SK-N-SH (cell line): ENCODE results near the gene SHROOM1. TPM values are rescaled to one million over a fixed set of nuclear protein-coding genes. Genes with fewer than 3 reads are reported as not detected.

Source experiments
- CTCF ChIA-PET: fragments of 300-600, 350-600 bp; formaldehyde crosslinking; extraction: SDS; loops from one replicate; lab custom pipeline; 2021; lab: Yijun Ruan, JAX
- POLR2A ChIA-PET: fragments of 350-600 bp; sonication (Branson Sonifier 250); formaldehyde crosslinking; extraction: SDS; loops from one replicate; lab custom pipeline; 2020; ENCODE audit warnings: antibody characterized with exemption, inconsistent platforms; lab: Yijun Ruan, JAX
- DNase-seq: peaks from one replicate; pipeline ENCODE4 v3.0.0; 2012
- H2AFZ ChIP-seq: fragments of 200-600 bp; sonication (generic); 2 replicates; pipeline ENCODE4 v1.8.1; 2016; ENCODE audit warnings: antibody characterized with exemption, mild to moderate bottlenecking, low read depth
- H3F3A ChIP-seq: fragments of 200-600 bp; sonication (generic); replicated peaks from 2 replicates; pipeline ENCODE3; 2016; ENCODE audit warnings: antibody characterized with exemption, mild to moderate bottlenecking; ENCODE audit not compliant: insufficient read depth
- H3K27ac ChIP-seq, 2 experiments: fragments of 200-500 bp in 1 of 2; fragments of 200-600 bp in 1 of 2; sonication (Bioruptor generic) in 1 of 2; sonication (generic), shearing (Covaris generic) in 1 of 2; 2 replicates each; pipeline versions ENCODE4 v1.5.1 to v1.6.1; 2014 to 2016; ENCODE audit warnings: low read depth in 2 of 2, inconsistent platforms in 1 of 2, low read length in 1 of 2, mild to moderate bottlenecking in 1 of 2, mixed read lengths in 1 of 2
- H3K27me3 ChIP-seq: fragments of 200-600 bp; sonication (generic), shearing (Covaris generic); 2 replicates; pipeline ENCODE4 v1.6.1; 2016; ENCODE audit warnings: mixed run types; ENCODE audit not compliant: insufficient read depth
- H3K36me3 ChIP-seq, 2 experiments: fragments of 200-500 bp in 1 of 2; fragments of 200-600 bp in 1 of 2; sonication (Bioruptor generic) in 1 of 2; sonication (generic) in 1 of 2; replicated peaks in 1 of 2; 2 replicates each; pipeline versions ENCODE3 to v1.5.1; 2014 to 2016; ENCODE audit warnings: low read length in 1 of 2, mild to moderate bottlenecking in 1 of 2; ENCODE audit not compliant: insufficient read depth in 2 of 2, control insufficient read depth in 1 of 2
- H3K4me1 ChIP-seq, 2 experiments: fragments of 200-500 bp in 1 of 2; fragments of 200-600 bp in 1 of 2; sonication (Bioruptor generic) in 1 of 2; sonication (generic), shearing (Covaris generic) in 1 of 2; 2 replicates each; pipeline versions ENCODE4 v1.5.1 to v1.6.1; 2014 to 2016; ENCODE audit warnings: low read depth in 1 of 2, low read length in 1 of 2, mixed run types in 1 of 2; ENCODE audit not compliant: insufficient read depth in 2 of 2, control insufficient read depth in 1 of 2
- H3K4me2 ChIP-seq: fragments of 200-600 bp; sonication (generic), shearing (Covaris generic); 2 replicates; pipeline ENCODE4 v1.6.1; 2017; ENCODE audit warnings: mixed run types
- H3K4me3 ChIP-seq, 2 experiments: fragments of 200-500 bp in 1 of 2; fragments of 200-600 bp in 1 of 2; sonication (Bioruptor generic) in 1 of 2; sonication (generic), shearing (Covaris generic) in 1 of 2; 2 replicates each; pipeline versions ENCODE4 v1.5.1 to v1.8.1; 2014 to 2016; ENCODE audit warnings: low read depth in 2 of 2, inconsistent platforms in 1 of 2, low read length in 1 of 2, mild to moderate bottlenecking in 1 of 2, mixed read lengths in 1 of 2, moderate library complexity in 1 of 2
- H3K79me2 ChIP-seq: fragments of 200-600 bp; sonication (generic); 2 replicates; pipeline ENCODE4 v1.8.1; 2017; ENCODE audit warnings: mild to moderate bottlenecking; ENCODE audit not compliant: insufficient read depth
- H3K9ac ChIP-seq: fragments of 200-600 bp; sonication (generic); 2 replicates; pipeline ENCODE4 v1.6.1; 2017; ENCODE audit warnings: mixed run types
- H3K9me2 ChIP-seq: fragments of 200-600 bp; sonication (generic); 2 replicates; pipeline ENCODE4 v1.6.1; 2017; ENCODE audit warnings: mixed run types
- H3K9me3 ChIP-seq: fragments of 200-600 bp; sonication (generic); 2 replicates; pipeline ENCODE4 v1.6.1; 2017; ENCODE audit warnings: mixed run types, mild to moderate bottlenecking, moderate library complexity
- H4K20me1 ChIP-seq: fragments of 200-600 bp; sonication (generic); 2 replicates; pipeline ENCODE4 v1.6.1; 2017; ENCODE audit warnings: mild to moderate bottlenecking, mixed run types; ENCODE audit not compliant: insufficient read depth
- CHD2 ChIP-seq: fragments of 150-350 bp; IDR thresholded peaks from 2 replicates; pipeline ENCODE4 v1.6.1; 2018; ENCODE audit warnings: low read length; ENCODE audit not compliant: partially characterized antibody
- FOSL2 ChIP-seq: IDR thresholded peaks from 2 replicates; pipeline ENCODE4 v1.4.0; 2012; ENCODE audit warnings: low read depth, mild to moderate bottlenecking, moderate library complexity, borderline replicate concordance
- FOXJ3 ChIP-seq: sonication (generic); formaldehyde crosslinking; IDR thresholded peaks from 2 replicates; pipeline ENCODE4 v1.5.1; 2020; ENCODE audit warnings: mild to moderate bottlenecking, missing genetic modification reagents
- FOXM1 ChIP-seq: IDR thresholded peaks from 2 replicates; pipeline ENCODE4 v1.4.0; 2012; ENCODE audit warnings: low read depth, mild to moderate bottlenecking
- GABPA ChIP-seq: IDR thresholded peaks from 2 replicates; pipeline ENCODE4 v1.4.0; 2012; ENCODE audit warnings: low read depth, mild to moderate bottlenecking
- GATA2 ChIP-seq: sonication (generic); formaldehyde crosslinking; IDR thresholded peaks from 2 replicates; pipeline ENCODE4 v1.5.0; 2020; ENCODE audit warnings: mild to moderate bottlenecking, missing genetic modification reagents
- JUND ChIP-seq: IDR thresholded peaks from 2 replicates; pipeline ENCODE4 v1.4.0; 2012
- MEF2A ChIP-seq: IDR thresholded peaks from 2 replicates; pipeline ENCODE4 v1.4.0; 2012; ENCODE audit warnings: low read depth, borderline replicate concordance
- NFIC ChIP-seq: IDR thresholded peaks from 2 replicates; pipeline ENCODE4 v1.4.0; 2012; ENCODE audit warnings: borderline replicate concordance
- NRF1 ChIP-seq: IDR thresholded peaks from 2 replicates; pipeline ENCODE4 v1.6.1; 2012; ENCODE audit warnings: low read depth, mild to moderate bottlenecking, low read length
- RFX5 ChIP-seq: IDR thresholded peaks from 2 replicates; pipeline ENCODE4 v1.6.1; 2012; ENCODE audit warnings: mild to moderate bottlenecking, improper control_type of control experiment, low read length
- TAF1 ChIP-seq: IDR thresholded peaks from 2 replicates; pipeline ENCODE4 v1.6.1; 2012; ENCODE audit warnings: low read depth, mild to moderate bottlenecking, low read length, moderate library complexity, borderline replicate concordance
- TCF12 ChIP-seq: IDR thresholded peaks from 2 replicates; pipeline ENCODE4 v1.4.0; 2012
- TEAD4 ChIP-seq: IDR thresholded peaks from 2 replicates; pipeline ENCODE4 v1.4.0; 2012; ENCODE audit warnings: mild to moderate bottlenecking, borderline replicate concordance; ENCODE audit not compliant: insufficient read depth
- YY1 ChIP-seq: IDR thresholded peaks from 2 replicates; pipeline ENCODE4 v1.4.0; 2012; ENCODE audit warnings: low read depth, mild to moderate bottlenecking
- WGBS: methylation state at CpG from one replicate; pipeline ENCODE4 v1.1.6; 2017; ENCODE audit warnings: low lambda C conversion rate; 5-methylcytosine and 5-hydroxymethylcytosine counted together
- polyA plus RNA-seq, 3 experiments: library from polyadenylated mRNA; depleted of rRNA; stranded (reverse); fragments of >200 nt; gene quantifications; 2 replicates each; pipeline ENCODE4 v1.2.3, GENCODE V29; 2012
- TF ChIP-seq, protein P1 (sequence below): fragments of 200-600 bp; sonication (generic); IDR thresholded peaks from 2 replicates; pipeline ENCODE4 v1.6.1; 2017; ENCODE audit warnings: antibody characterized with exemption, mild to moderate bottlenecking, moderate library complexity
- TF ChIP-seq, protein P2 (sequence below): fragments of 150-350 bp; IDR thresholded peaks from 2 replicates; pipeline ENCODE4 v1.6.1; 2017; ENCODE audit warnings: antibody characterized with exemption, low read length, low read depth, borderline replicate concordance
- TF ChIP-seq, protein P3 (sequence below): IDR thresholded peaks from 2 replicates; pipeline ENCODE4 v1.4.0; 2012; ENCODE audit warnings: low read depth, borderline replicate concordance
- TF ChIP-seq, protein P4 (sequence below): fragments of 150-350 bp; IDR thresholded peaks from 2 replicates; pipeline ENCODE4 v1.6.1; 2016; ENCODE audit warnings: mild to moderate bottlenecking, low read depth, low read length

SHROOM1 gene
- polyA plus RNA-seq, 1 of the 3 experiments (the other 2 are of a cell fraction): 3.8 TPM

DNA sequence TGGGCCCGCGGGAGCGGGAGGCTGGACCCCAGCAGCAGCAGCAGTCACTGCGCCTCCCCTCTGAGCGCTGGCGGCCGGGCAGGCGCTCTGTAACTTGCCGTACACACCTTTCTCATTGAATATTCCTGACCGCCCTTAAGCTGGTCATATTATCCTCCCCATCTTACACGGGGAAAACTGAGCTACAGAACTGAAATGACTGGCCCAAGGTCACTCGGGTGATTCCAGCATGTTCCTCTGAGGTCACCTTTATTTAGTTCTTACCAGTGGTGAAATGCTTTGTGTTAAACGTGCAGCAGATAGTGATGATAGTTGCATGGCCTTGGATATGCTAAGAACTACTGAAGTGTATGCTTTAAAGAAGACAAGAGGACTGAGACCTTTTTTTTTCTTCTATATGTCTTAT, 36.6 kb upstream of the SHROOM1 start:
- TF ChIP-seq CHD2 (no peak), JUND (no peak)
- TF ChIP-seq, protein P1, sequence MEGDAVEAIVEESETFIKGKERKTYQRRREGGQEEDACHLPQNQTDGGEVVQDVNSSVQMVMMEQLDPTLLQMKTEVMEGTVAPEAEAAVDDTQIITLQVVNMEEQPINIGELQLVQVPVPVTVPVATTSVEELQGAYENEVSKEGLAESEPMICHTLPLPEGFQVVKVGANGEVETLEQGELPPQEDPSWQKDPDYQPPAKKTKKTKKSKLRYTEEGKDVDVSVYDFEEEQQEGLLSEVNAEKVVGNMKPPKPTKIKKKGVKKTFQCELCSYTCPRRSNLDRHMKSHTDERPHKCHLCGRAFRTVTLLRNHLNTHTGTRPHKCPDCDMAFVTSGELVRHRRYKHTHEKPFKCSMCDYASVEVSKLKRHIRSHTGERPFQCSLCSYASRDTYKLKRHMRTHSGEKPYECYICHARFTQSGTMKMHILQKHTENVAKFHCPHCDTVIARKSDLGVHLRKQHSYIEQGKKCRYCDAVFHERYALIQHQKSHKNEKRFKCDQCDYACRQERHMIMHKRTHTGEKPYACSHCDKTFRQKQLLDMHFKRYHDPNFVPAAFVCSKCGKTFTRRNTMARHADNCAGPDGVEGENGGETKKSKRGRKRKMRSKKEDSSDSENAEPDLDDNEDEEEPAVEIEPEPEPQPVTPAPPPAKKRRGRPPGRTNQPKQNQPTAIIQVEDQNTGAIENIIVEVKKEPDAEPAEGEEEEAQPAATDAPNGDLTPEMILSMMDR: no peak
- DNase-seq: no peak
- H3K4me1 ChIP-seq: peaks cover 7 to 14% of the 10 kb centered on the region in 2 experiments; a peak in 3 of 4 replicates
- peaks cover 18% of the 10 kb centered on the region for H3K79me2 ChIP-seq
- H3K27ac ChIP-seq: peak overlapping the region; percentile 67 to 73
- peak overlapping the region; percentile 78 to 99 for H3K4me3 ChIP-seq
- H2AFZ ChIP-seq: 0 out of 2 replicates have a peak overlapping the region, but pooled peaks have one; percentile 28
- H3K9me2 ChIP-seq: no peaks in the 10 kb centered on the region
- CTCF ChIA-PET: interaction anchor here (0.9 to 11.1 kb wide), 7 partner anchors 13 to 340 kb away, joined by 3 to 75 read pairs (median 7); partner anchors contain the start of genes KIF3A and SHROOM1
- peak overlapping the region; percentile 86 for H3K9ac ChIP-seq
- no peaks in the 10 kb centered on the region for H4K20me1 ChIP-seq
- 1% methylated on average over 4 of the region's 13 CpGs for WGBS
- H3K36me3 ChIP-seq: peaks cover 15 to 30% of the 10 kb centered on the region in 2 experiments
- peaks cover 9% of the 10 kb centered on the region for H3F3A ChIP-seq
- no peaks in the 10 kb centered on the region for H3K9me3 ChIP-seq
- peak overlapping the region; percentile 83 for H3K4me2 ChIP-seq
- H3K27me3 ChIP-seq: no peaks in the 10 kb centered on the region
- POLR2A ChIA-PET: interaction anchor here (0.8 to 1.9 kb wide), 6 partner anchors 12 to 233 kb away, joined by 3 to 9 read pairs (median 5); partner anchors contain the start of genes HSPA4 and SHROOM1

- POLR2A ChIA-PET: interaction anchor here (0.8 to 1.9 kb wide), 9 partner anchors 12 to 234 kb away, joined by 3 to 9 read pairs (median 3); partner anchors contain the start of genes CCNI2, HSPA4 and SHROOM1
- DNase-seq: peak; percentile 96
- H4K20me1 ChIP-seq: no peaks in the 10 kb centered on the region
- H3K4me3 ChIP-seq: peak within 1 kb of the TSS; percentile 78 to 99
- CTCF ChIA-PET: interaction anchor here (0.8 to 11.1 kb wide), 9 partner anchors 14 to 340 kb away, joined by 3 to 75 read pairs (median 7); partner anchors contain the start of genes KIF3A and SHROOM1
- H3K79me2 ChIP-seq: peaks cover 18% of the 10 kb centered on the region
- H3K9ac ChIP-seq: peak within 1 kb of the TSS; percentile 86
- H3K27me3 ChIP-seq: no peaks in the 10 kb centered on the region
- H3F3A ChIP-seq: peaks cover 9% of the 10 kb centered on the region
- peak within 1 kb of the TSS; percentile 73 to 92 for H3K27ac ChIP-seq
- peak within 1 kb of the TSS; percentile 83 for H3K4me2 ChIP-seq
- 2% methylated on average over 36 of the region's 55 CpGs for WGBS
- H2AFZ ChIP-seq: peak within 1 kb of the TSS; percentile 89
- peaks cover 7 to 14% of the 10 kb centered on the region in 2 experiments; a peak in 3 of 4 replicates for H3K4me1 ChIP-seq
- no peaks in the 10 kb centered on the region for H3K9me2 ChIP-seq
- peaks cover 15 to 25% of the 10 kb centered on the region in 2 experiments for H3K36me3 ChIP-seq
- H3K9me3 ChIP-seq: no peaks in the 10 kb centered on the region
- TF ChIP-seq, protein P2, sequence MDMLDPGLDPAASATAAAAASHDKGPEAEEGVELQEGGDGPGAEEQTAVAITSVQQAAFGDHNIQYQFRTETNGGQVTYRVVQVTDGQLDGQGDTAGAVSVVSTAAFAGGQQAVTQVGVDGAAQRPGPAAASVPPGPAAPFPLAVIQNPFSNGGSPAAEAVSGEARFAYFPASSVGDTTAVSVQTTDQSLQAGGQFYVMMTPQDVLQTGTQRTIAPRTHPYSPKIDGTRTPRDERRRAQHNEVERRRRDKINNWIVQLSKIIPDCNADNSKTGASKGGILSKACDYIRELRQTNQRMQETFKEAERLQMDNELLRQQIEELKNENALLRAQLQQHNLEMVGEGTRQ: no peak
- TF ChIP-seq FOSL2 (no peak), FOXM1 (no peak), GATA2 (CRISPR knock-in tag) (no peak), YY1 (no peak), GABPA (peak; percentile 92), RFX5 (peak; percentile 55; the same call in 1 of the 2 replicates), TCF12 (peak; percentile 8; the same call in 1 of the 2 replicates), NFIC (no peak), TAF1 (peak; percentile 90), TEAD4 (no peak), FOXJ3 (no peak), MEF2A (no peak), JUND (no peak), NRF1 (no peak)
- TF ChIP-seq, protein P1: peak; percentile 46
- TF ChIP-seq, protein P3, sequence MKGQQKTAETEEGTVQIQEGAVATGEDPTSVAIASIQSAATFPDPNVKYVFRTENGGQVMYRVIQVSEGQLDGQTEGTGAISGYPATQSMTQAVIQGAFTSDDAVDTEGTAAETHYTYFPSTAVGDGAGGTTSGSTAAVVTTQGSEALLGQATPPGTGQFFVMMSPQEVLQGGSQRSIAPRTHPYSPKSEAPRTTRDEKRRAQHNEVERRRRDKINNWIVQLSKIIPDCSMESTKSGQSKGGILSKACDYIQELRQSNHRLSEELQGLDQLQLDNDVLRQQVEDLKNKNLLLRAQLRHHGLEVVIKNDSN: peak; percentile 41; the same call in 1 of the 2 replicates
- TF ChIP-seq, protein P4, sequence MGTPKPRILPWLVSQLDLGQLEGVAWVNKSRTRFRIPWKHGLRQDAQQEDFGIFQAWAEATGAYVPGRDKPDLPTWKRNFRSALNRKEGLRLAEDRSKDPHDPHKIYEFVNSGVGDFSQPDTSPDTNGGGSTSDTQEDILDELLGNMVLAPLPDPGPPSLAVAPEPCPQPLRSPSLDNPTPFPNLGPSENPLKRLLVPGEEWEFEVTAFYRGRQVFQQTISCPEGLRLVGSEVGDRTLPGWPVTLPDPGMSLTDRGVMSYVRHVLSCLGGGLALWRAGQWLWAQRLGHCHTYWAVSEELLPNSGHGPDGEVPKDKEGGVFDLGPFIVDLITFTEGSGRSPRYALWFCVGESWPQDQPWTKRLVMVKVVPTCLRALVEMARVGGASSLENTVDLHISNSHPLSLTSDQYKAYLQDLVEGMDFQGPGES: no peak
These were observed 36.0 kb upstream of the SHROOM1 start, which contains the start of the genes GDF9 and UQCRQ for GRCh38 chr5:132866342-132867045. TSS of gene GDF9 (minus strand) at chr5:132866469. CDS start at chr5:132864533, 1,936 bp downstream. TSS of gene UQCRQ (plus strand) at chr5:132866642. CDS start at chr5:132866882, 240 bp downstream.
